OCI-LY7 (cell line): ENCODE measurements around the gene MMP20. TPM values are rescaled to one million over a fixed set of nuclear protein-coding genes. Genes with fewer than 3 reads are reported as not detected.

ENCODE experiments used
- BruUV-seq: library from RNA; stranded (reverse); fragments of 400-500 nt; replicated peaks from 2 replicates; lab custom pipeline; 2021; lab: Mats Ljungman, UMichigan
- CTCF ChIA-PET: fragments of 300-600 bp; sonication (Branson Sonifier 250); formaldehyde crosslinking; loops from one replicate; lab custom pipeline; 2022; ENCODE audit warnings: antibody characterized with exemption; ENCODE audit not compliant: unreplicated experiment; lab: Charles Lee
- POLR2A ChIA-PET: fragments of 300-600 bp; sonication (Branson Sonifier 250); formaldehyde crosslinking; loops from one replicate; lab custom pipeline; 2022; ENCODE audit warnings: antibody characterized with exemption; lab: Charles Lee
- DNase-seq: peaks from one replicate; pipeline ENCODE4 v3.0.0-alpha.2; 2015; ENCODE audit warnings: low spot score
- H2AFZ ChIP-seq: fragments of 200-600 bp; sonication (generic), shearing (Covaris generic); 2 replicates; pipeline ENCODE4 v1.6.1; 2014; ENCODE audit warnings: mild to moderate bottlenecking, antibody characterized with exemption, low read length, moderate library complexity
- H3K27ac ChIP-seq: fragments of 200-600 bp; sonication (generic); 2 replicates; pipeline ENCODE4 v1.5.1; 2014; ENCODE audit warnings: mixed run types, low read depth, mild to moderate bottlenecking, moderate library complexity, low read length, inconsistent platforms; ENCODE audit not compliant: poor library complexity, severe bottlenecking
- H3K36me3 ChIP-seq: fragments of 200-600 bp; sonication (generic); 2 replicates; pipeline ENCODE4 v1.6.1; 2014; ENCODE audit warnings: mild to moderate bottlenecking, antibody characterized with exemption, low read length, moderate library complexity, mixed read lengths; ENCODE audit not compliant: insufficient read depth
- H3K4me1 ChIP-seq: fragments of 200-600 bp; sonication (generic); 2 replicates; pipeline ENCODE4 v1.5.1; 2014; ENCODE audit warnings: mild to moderate bottlenecking, low read length; ENCODE audit not compliant: insufficient read depth, poor library complexity, severe bottlenecking
- H3K4me2 ChIP-seq: fragments of 200-600 bp; sonication (generic); 2 replicates; pipeline ENCODE4 v1.6.1; 2014; ENCODE audit warnings: mild to moderate bottlenecking, low read length
- H3K4me3 ChIP-seq: fragments of 200-600 bp; sonication (generic); 2 replicates; pipeline ENCODE4 v1.5.1; 2014; ENCODE audit warnings: mild to moderate bottlenecking, low read depth, low read length; ENCODE audit not compliant: poor library complexity, severe bottlenecking
- H3K79me2 ChIP-seq: fragments of 200-600 bp; sonication (generic); 2 replicates; pipeline ENCODE4 v1.6.1; 2016; ENCODE audit warnings: low read depth, mild to moderate bottlenecking, low read length, moderate library complexity, mixed read lengths; ENCODE audit not compliant: insufficient read depth
- H3K9me2 ChIP-seq: fragments of 200-600 bp; sonication (generic); 2 replicates; pipeline ENCODE4 v1.6.1; 2016; ENCODE audit warnings: mild to moderate bottlenecking, low read length, mixed read lengths; ENCODE audit not compliant: insufficient read depth
- H3K9me3 ChIP-seq: fragments of 200-600 bp; sonication (generic); 2 replicates; pipeline ENCODE4 v1.6.1; 2014; ENCODE audit warnings: mild to moderate bottlenecking, mixed run types, low read length, mixed read lengths
- H4K20me1 ChIP-seq: fragments of 200-600 bp; sonication (generic); 2 replicates; pipeline ENCODE4 v1.6.1; 2014; ENCODE audit warnings: mild to moderate bottlenecking, antibody characterized with exemption, low read length, moderate library complexity, mixed read lengths; ENCODE audit not compliant: insufficient read depth
- CTCF ChIP-seq: fragments of 200-600 bp; sonication (generic); conservative IDR thresholded peaks from 2 replicates; pipeline ENCODE4 v1.5.1; 2014; ENCODE audit warnings: mild to moderate bottlenecking, antibody characterized with exemption, low read length, moderate library complexity, mixed read lengths
- EZH2phosphoT487 ChIP-seq: fragments of 200-600 bp; sonication (generic); IDR thresholded peaks from 2 replicates; pipeline ENCODE4 v1.6.1; 2018; ENCODE audit warnings: low read depth, borderline replicate concordance, mild to moderate bottlenecking, mixed run types, antibody characterized with exemption, low read length, moderate library complexity, mixed read lengths
- intact Hi-C: fragments of 100-400 bp; cut with micrococcal nuclease; formaldehyde crosslinking; loops from one replicate; pipeline ENCODE4 v1.10.0; 2022; ENCODE audit not compliant: unreplicated experiment
- total RNA-seq, 2 experiments: library from RNA; depleted of rRNA in 1 of 2; stranded (reverse); fragments of >200 nt in 1 of 2; shearing (Covaris generic) in 1 of 2; gene quantifications; 2 replicates each; pipeline ENCODE4 v1.2.3, GENCODE V29; 2014 to 2022

MMP20 gene
- total RNA-seq, 2 experiments from 2014 or later = not detected

GRCh38 chr11:102620179-102620578 lies 5.0 kb downstream of the MMP20 start:
- no peak for TF ChIP-seq CTCF
- no TSS peak for BruUV-seq
- Histone ChIP-seq H3K27ac (no peak overlapping the region), H3K4me1 (no peaks in the 10 kb centered on the region), H3K9me3 (no peaks in the 10 kb centered on the region), H3K36me3 (no peaks in the 10 kb centered on the region), H3K9me2 (no peaks in the 10 kb centered on the region), H3K79me2 (no peaks in the 10 kb centered on the region), H2AFZ (no peak overlapping the region), H3K4me2 (no peak overlapping the region), H4K20me1 (no peaks in the 10 kb centered on the region), H3K4me3 (no peak overlapping the region)
- intact Hi-C loops = no loop called here
- CTCF ChIA-PET = no interaction called here
- no peak for DNase-seq
- POLR2A ChIA-PET = interaction anchor here (1.0 kb wide), 1 partner anchor 19 kb away, joined by 5 read pairs; no protein-coding TSS in a partner anchor

DNA sequence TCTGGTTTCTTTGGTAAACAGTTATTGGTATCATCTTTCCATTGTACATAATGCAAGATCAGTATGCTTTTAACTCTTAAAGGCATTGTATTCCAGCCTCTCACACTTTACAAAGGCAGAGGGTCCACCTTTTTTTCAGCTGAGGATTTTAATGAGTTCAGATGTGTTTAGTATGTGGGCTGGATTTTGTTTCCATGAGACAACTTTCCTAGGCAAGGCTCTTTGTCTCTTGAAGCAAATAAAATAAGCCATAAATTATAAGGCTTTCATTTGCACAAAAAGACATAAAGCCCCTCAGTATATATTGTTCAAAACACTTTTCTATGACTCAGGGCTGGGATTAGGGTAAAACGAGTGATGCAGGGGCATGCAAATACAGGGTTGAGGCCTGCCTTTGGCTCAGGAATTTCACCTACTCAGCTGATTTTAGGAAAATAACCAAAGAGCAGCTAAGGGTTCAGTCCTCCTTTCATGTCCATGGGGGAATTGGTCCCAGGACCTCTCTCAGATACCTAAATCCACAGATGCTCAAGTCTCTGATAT lies 7.6 kb downstream of the MMP20 start:
- no peaks in the 10 kb centered on the region for H3K36me3 ChIP-seq
- POLR2A ChIA-PET = interaction anchor here (0.9 to 1.2 kb wide), 2 partner anchors 14 to 190 kb away, joined by 3 to 6 read pairs; no protein-coding TSS in a partner anchor
- no peaks in the 10 kb centered on the region for H3K9me2 ChIP-seq
- TF ChIP-seq EZH2phosphoT487 (no peak), CTCF (no peak)
- no peaks in the 10 kb centered on the region for H3K9me3 ChIP-seq
- no TSS peak for BruUV-seq
- no peak overlapping the region for H3K4me2 ChIP-seq
- H2AFZ ChIP-seq = no peak overlapping the region
- no peak overlapping the region for H3K27ac ChIP-seq
- H3K79me2 ChIP-seq = no peaks in the 10 kb centered on the region
- DNase-seq = no peak
- no peaks in the 10 kb centered on the region for H4K20me1 ChIP-seq
- H3K4me3 ChIP-seq = no peak overlapping the region
- peaks cover 5% of the 10 kb centered on the region for H3K4me1 ChIP-seq
- intact Hi-C loops = no loop called here
- CTCF ChIA-PET = no interaction called here

DNA sequence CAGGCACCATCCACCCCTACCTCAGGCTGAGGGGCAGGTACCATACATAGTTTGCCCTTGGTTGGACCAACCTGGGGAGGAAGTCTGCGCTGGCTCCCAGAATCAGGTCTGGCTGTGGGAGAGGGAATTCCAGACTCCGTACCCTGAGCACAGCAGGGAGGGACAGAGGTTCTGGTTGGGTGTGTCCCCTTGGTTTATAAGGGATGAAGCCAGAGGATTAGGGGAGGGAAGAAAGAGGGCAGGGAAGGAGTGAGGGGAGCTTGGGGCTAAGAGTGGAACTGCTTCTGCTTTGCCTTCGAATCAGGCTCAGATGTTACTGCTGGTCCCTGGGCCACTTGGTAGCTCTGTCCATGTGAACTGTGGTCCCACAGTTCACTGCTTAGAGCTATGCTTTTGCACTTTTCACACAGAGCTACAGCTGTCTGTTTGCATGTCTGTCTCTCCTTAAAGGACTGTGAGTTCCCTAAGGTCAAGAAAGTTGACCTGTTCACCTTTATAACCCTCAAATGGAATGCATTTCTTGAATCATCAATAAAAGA lies 9.2 kb downstream of the MMP20 start:
- H3K27ac ChIP-seq = no peak overlapping the region
- H3K9me3 ChIP-seq = no peaks in the 10 kb centered on the region
- H4K20me1 ChIP-seq = no peaks in the 10 kb centered on the region
- no peak overlapping the region for H3K4me3 ChIP-seq
- H3K4me2 ChIP-seq = no peak overlapping the region
- intact Hi-C loops = no loop called here
- no peaks in the 10 kb centered on the region for H3K9me2 ChIP-seq
- H3K36me3 ChIP-seq = no peaks in the 10 kb centered on the region
- H3K4me1 ChIP-seq = peaks cover 11% of the 10 kb centered on the region
- no peak for TF ChIP-seq CTCF
- no peak for TF ChIP-seq EZH2phosphoT487
- ChIA-PET CTCF (no interaction called here), POLR2A (interaction anchor here (1.8 kb wide), 1 partner anchor 275 kb away, joined by 4 read pairs; no protein-coding TSS in a partner anchor)
- H3K79me2 ChIP-seq = no peaks in the 10 kb centered on the region
- no peak overlapping the region for H2AFZ ChIP-seq
- no peak for DNase-seq
- no TSS peak for BruUV-seq
